ENCODE measurements around the gene RTL10. TPM values are rescaled to one million over a fixed set of nuclear protein-coding genes. Genes with fewer than 3 reads are reported as not detected.

The RTL10 gene
- total RNA-seq, 1 experiment from 2014 or later = 24.4 TPM

DNA sequence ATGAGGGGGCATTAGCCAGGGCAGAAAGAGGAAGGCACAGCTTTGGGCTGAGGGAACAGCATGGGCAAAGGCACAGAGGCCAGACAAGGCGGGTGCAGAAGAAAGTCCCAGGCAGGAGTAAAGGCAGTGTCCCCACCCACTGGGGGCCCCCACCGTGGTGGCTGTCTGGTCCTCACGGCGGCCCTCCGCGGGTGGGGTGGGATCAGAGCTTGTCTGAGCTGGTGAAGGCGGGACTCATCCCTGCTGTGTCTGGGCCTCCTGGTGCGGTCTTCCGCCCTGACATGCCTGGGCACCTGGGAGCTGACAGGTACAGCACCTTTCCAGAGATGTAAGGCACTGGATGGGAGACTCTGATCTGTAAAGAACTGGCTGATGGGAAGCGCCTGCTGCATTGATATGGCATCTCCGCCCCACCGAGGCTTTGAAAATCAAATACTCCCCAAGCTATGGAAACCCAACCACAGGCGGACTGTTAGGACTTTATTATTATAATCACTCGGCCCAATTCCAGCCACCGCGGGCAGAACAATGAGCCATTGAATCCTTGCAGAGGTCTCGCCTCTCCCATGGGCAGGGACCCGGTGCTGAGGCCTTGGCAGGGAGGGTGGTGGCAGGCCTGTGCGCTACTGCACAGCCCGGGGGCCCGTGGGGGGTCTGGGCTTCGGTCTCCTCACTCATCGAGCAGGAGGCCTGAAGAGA, 14.2 kb upstream of the RTL10 start:
- Histone ChIP-seq H3K56ac (ENCODE audit: insufficient read length, low read depth, low read length) (no peak overlapping the region), H4K20me1 (ENCODE audit: control insufficient read depth, insufficient read depth, insufficient read length) (no peaks in the 10 kb centered on the region), H3K79me2 (ENCODE audit: insufficient read depth, low read length) (no peaks in the 10 kb centered on the region), H3K79me1 (ENCODE audit: insufficient read depth, low read depth, low read length, poor library complexity, severe bottlenecking) (no peaks in the 10 kb centered on the region), H2BK120ac (ENCODE audit: low read depth, low read length, poor library complexity, severe bottlenecking) (no peak overlapping the region), H4K8ac (replicated peaks; ENCODE audit: insufficient read length, low read depth, low read length) (no peak overlapping the region), H3T11ph (ENCODE audit: low read length) (no peak overlapping the region), H3K18ac (ENCODE audit: insufficient read length, low read depth, low read length) (no peak overlapping the region), H3K27me3 (ENCODE audit: insufficient read depth, low read length) (no peaks in the 10 kb centered on the region), H3K27ac (ENCODE audit: insufficient read length, low read depth, low read length) (no peak overlapping the region), H2BK12ac (ENCODE audit: insufficient read length, low read depth, low read length) (no peak overlapping the region), H2BK20ac (ENCODE audit: low read depth, low read length, poor library complexity, severe bottlenecking) (no peak overlapping the region), H3K4me2 (ENCODE audit: insufficient read depth, insufficient read length, low read length) (no peak overlapping the region), H4K91ac (ENCODE audit: insufficient read length, low read depth, low read length) (no peak overlapping the region), H3K4me1 (ENCODE audit: insufficient read depth, low read length) (no peaks in the 10 kb centered on the region; the same call in 1 of the 2 replicates), H3K4ac (ENCODE audit: low read depth, low read length) (no peak overlapping the region), H2BK5ac (ENCODE audit: insufficient read length, low read length) (no peak overlapping the region), H2AFZ (ENCODE audit: low read length) (no peak overlapping the region), H3K9me3 (ENCODE audit: control insufficient read depth, low read depth, low read length) (no peaks in the 10 kb centered on the region), H4K5ac (ENCODE audit: insufficient read length, low read depth, low read length) (no peak overlapping the region), H3K23ac (ENCODE audit: insufficient read length, low read depth, low read length) (no peak overlapping the region), H2AK5ac (ENCODE audit: insufficient read length, low read length) (no peak overlapping the region), H2BK15ac (ENCODE audit: low read depth, low read length) (no peak overlapping the region), H3K23me2 (ENCODE audit: insufficient read length, low read depth, low read length, poor library complexity, severe bottlenecking) (no peaks in the 10 kb centered on the region), H3K9ac (ENCODE audit: extremely low read depth, insufficient read length, low read length) (no peak overlapping the region), H3K14ac (ENCODE audit: insufficient read depth, low read length) (no peak overlapping the region)
- DNase-seq = peak; percentile 29
- Mint-ChIP-seq H3K27me3 (ENCODE audit: low read depth) (no peaks in the 10 kb centered on the region), H3K36me3 (ENCODE audit: insufficient read depth in 1 of 3, low read depth in 3 of 3) (no peaks in the 10 kb centered on the region), H3K9me3 (no peaks in the 10 kb centered on the region), H3K4me1 (peaks cover 17 to 22% of the 10 kb centered on the region in 2 experiments), H3K27ac (peak overlapping the region; percentile 9 to 76 (median 57); a peak in 4 of 7 replicates), H3K4me3 (no peak overlapping the region)
- no CpG with 5 or more reads among the region's 23 CpGs for WGBS (ENCODE audit: extremely low coverage, insufficient read length, low lambda C conversion rate)
- TF ChIP-seq, protein P1, sequence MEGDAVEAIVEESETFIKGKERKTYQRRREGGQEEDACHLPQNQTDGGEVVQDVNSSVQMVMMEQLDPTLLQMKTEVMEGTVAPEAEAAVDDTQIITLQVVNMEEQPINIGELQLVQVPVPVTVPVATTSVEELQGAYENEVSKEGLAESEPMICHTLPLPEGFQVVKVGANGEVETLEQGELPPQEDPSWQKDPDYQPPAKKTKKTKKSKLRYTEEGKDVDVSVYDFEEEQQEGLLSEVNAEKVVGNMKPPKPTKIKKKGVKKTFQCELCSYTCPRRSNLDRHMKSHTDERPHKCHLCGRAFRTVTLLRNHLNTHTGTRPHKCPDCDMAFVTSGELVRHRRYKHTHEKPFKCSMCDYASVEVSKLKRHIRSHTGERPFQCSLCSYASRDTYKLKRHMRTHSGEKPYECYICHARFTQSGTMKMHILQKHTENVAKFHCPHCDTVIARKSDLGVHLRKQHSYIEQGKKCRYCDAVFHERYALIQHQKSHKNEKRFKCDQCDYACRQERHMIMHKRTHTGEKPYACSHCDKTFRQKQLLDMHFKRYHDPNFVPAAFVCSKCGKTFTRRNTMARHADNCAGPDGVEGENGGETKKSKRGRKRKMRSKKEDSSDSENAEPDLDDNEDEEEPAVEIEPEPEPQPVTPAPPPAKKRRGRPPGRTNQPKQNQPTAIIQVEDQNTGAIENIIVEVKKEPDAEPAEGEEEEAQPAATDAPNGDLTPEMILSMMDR (conservative IDR thresholded peaks at IDR 0.05) = no peak; the same call in 2 of the 3 replicates

Data from H9 (cell line).